Activated CD4-positive, alpha-beta T cell treated with anti-CD3 and anti-CD28 coated beads for 4 hours (primary cell): ENCODE measurements around the gene SYNDIG1.

Experiments used
- DNase-seq, 2 donors: peaks; one replicate each; pipeline ENCODE4 v3.0.0-alpha.2; 2020

Gene SYNDIG1

GRCh38 chr20:24640686-24641085 lies 171.3 kb downstream of the SYNDIG1 start:
- no peak for DNase-seq

GRCh38 chr20:24643731-24644626 lies 174.6 kb downstream of the SYNDIG1 start:
- DNase-seq = no peak

DNA sequence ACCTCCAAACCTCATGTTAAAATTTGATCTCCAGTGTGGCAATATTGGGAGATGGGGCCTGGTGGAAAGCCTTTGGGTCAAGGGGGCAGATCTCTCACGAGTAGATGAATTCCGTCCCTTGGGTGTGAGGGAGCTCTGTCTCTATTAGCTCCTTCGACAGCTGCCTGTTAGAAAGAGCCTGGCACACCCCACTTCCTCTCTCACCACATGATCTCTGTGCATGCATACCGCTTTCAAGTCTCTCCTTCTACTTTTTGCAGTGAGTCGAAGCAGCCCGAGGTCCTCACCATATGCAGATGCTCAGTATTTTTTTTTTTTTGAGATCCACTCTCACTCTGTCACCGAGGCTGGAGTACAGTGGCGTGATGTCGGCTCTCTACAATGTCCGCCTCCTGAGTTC lies 176.9 kb downstream of the SYNDIG1 start:
- DNase-seq = no peak

DNA sequence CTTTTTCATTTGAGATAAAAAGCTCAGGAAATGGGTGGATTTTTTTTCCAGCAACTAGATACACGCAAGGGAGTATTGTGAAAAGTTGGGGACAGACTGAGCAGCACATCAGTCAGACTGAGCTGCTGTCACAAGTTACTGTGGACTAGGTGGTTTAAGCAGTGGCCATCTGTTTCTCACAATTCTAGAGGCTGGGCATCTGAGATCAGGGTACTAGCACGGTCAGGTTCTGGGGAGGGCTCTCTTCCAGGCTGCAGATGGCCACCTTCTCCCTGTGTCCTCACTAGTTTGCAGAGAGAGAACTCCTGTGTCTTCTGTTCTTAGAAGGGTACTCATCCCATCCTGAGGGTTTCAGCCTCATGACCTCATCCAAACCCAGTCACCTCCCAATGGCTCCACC lies 178.3 kb downstream of the SYNDIG1 start:
- DNase-seq = no peak

- no peak for DNase-seq
These were observed 179.1 kb downstream of the SYNDIG1 start for GRCh38 chr20:24648481-24648880.

DNA sequence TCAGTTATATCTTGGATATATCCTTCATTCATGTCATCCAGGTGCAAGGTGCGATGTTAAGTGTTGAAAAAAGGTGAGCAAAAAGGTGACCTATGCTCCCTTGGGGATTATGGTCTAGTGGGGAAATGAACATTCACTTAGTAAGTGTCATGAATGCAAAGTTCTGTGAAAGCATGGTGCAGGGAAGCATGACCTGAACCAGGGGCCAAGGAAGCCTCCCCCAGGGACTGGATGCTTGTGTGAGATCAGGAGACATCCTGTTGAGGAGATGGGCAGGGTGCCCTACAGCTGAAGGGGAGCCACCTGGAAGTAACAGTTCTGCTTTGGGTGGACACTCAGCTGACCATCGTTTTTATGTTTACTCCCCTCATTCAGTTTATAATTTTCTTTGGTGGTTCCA lies 179.5 kb downstream of the SYNDIG1 start:
- DNase-seq = no peak

- DNase-seq = no peak
These were observed 180.5 kb downstream of the SYNDIG1 start for GRCh38 chr20:24649787-24650490.

GRCh38 chr20:24651171-24651975 lies 181.9 kb downstream of the SYNDIG1 start:
- DNase-seq = no peak

GRCh38 chr20:24651976-24652345 lies 182.5 kb downstream of the SYNDIG1 start:
- no peak for DNase-seq

- no peak for DNase-seq
These were observed 183.9 kb downstream of the SYNDIG1 start for GRCh38 chr20:24653306-24653705.

GRCh38 chr20:24654425-24654824 lies 185.0 kb downstream of the SYNDIG1 start:
- DNase-seq = no peak

- DNase-seq = no peak
These were observed 187.0 kb downstream of the SYNDIG1 start for GRCh38 chr20:24656391-24656790.

DNA sequence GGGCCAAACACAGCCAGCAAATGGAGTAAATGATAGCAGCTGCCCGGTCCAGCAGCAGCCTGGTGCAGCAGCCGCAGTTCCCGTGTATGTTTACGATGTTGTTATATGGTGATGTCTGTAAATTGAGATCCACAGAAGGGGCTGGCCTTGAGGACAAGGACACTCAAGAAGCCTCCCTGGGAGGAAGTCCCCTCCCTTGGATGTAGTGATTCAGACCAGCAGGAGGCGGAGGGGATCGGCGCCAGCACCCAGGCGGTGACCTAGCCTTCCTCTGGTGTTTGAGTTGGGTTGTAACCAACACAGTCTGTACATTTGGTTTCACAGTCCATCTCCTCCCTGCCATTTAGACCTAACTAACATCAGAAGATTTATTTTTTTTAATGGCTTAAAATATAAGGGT lies 187.8 kb downstream of the SYNDIG1 start:
- DNase-seq = no peak

- DNase-seq = no peak
These were observed 188.6 kb downstream of the SYNDIG1 start for GRCh38 chr20:24657878-24658620.

DNA sequence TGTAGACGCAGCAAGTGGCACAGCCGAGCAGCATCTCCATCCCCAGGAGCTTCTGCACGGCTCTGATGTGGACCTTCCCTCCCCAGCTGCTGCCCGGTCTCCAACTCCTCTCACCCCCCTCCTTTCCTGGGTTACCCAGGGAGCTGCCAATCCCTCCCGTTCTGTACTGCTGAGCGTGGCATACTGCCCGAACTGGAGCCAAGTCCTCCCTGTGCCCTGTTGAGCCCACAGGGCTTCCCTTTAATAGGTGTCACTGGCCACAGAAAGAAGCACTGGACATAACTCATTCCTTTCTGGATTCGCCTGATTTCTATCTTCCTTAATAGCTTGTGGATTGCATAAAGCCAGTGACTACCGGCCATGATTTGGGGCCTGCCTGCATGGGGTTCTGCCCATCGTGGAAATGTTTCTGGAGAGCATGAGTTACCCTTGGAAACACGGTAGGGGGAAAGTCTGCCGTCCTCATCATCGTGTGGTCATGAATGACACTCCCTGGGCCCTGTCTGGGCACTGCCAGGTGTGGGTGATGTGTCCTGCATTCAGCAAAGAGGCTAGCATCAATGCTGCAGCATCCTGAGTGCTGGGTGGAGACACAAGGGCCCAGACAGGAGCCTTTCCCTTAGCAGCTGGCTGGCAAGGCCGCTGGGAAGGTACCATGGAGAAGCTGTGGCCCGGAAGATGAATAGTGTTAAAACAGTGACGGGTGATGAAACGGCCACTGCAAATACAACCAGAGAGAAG lies 189.7 kb downstream of the SYNDIG1 start:
- DNase-seq = no peak

- no peak for DNase-seq
These were observed 190.4 kb downstream of the SYNDIG1 start for GRCh38 chr20:24659835-24660234.

GRCh38 chr20:24660651-24661050 lies 191.2 kb downstream of the SYNDIG1 start:
- no peak for DNase-seq

- no peak for DNase-seq
These were observed 191.8 kb downstream of the SYNDIG1 start for GRCh38 chr20:24661255-24661654.

DNA sequence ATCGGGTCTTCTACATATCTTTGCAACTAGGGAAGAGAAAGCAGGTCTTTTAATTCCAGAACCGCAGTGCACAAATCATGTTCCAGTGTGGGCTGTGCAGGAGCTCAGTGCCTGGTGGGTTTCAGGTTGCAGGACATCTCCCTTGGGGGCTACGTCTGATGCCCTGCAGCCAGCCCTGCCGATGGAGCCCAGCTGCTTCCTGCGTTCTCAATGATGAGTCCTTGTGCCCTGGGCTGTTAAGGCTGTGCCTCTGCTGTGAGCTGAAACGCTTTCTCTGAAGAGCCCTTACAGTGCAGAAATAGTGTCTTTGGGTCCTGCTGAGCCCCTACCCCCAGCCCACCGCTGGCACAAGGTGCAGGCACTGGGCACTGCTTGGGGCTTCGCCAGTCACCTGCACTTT lies 192.9 kb downstream of the SYNDIG1 start:
- no peak for DNase-seq

GRCh38 chr20:24662752-24663365 lies 193.4 kb downstream of the SYNDIG1 start:
- no peak for DNase-seq

- no peak for DNase-seq
These were observed 194.1 kb downstream of the SYNDIG1 start for GRCh38 chr20:24663496-24663895.
